H1 (cell line): ENCODE data around the gene ATP6V1G3. TPM values are rescaled to one million over a fixed set of nuclear protein-coding genes. Genes with fewer than 3 reads are reported as not detected.

Experiments used
- CTCF ChIA-PET: fragments of 300-600 bp; sonication (Branson Sonifier 250); formaldehyde crosslinking; loops from one replicate; lab custom pipeline; 2021; ENCODE audit not compliant: partially characterized antibody; lab: Charles Lee
- POLR2A ChIA-PET: fragments of 300-600 bp; sonication (Branson Sonifier 250); formaldehyde crosslinking; loops from one replicate; lab custom pipeline; 2021; ENCODE audit warnings: inconsistent platforms; ENCODE audit not compliant: partially characterized antibody; lab: Charles Lee
- DNase-seq, 2 experiments: peaks; one replicate each; pipeline versions ENCODE4 v3.0.0 to v3.0.0-alpha.2; 2010 to 2022; ENCODE audit warnings: low spot score in 2 of 2, low read depth in 1 of 2, mixed read lengths in 1 of 2
- FAIRE-seq: peaks from 2 replicates; lab custom pipeline; 2011; peaks lifted over from hg19 to GRCh38; lab: Jason Lieb, UNC
- H2AFZ ChIP-seq: 2 replicates; pipeline ENCODE4 v1.8.1; 2012; ENCODE audit warnings: low read length, inconsistent platforms
- H2AK5ac ChIP-seq: 2 replicates; pipeline ENCODE4 v1.6.1; 2013; ENCODE audit warnings: low read depth, low read length
- H2BK120ac ChIP-seq: replicated peaks from 2 replicates; pipeline ENCODE3; 2013; ENCODE audit warnings: low read depth, low read length, inconsistent platforms
- H2BK12ac ChIP-seq: 2 replicates; pipeline ENCODE4 v1.6.1; 2013; ENCODE audit warnings: low read depth, low read length
- H2BK15ac ChIP-seq: 2 replicates; pipeline ENCODE4 v1.6.1; 2013; ENCODE audit warnings: low read length
- H2BK20ac ChIP-seq: 2 replicates; pipeline ENCODE4 v1.6.1; 2013; ENCODE audit warnings: low read length
- H2BK5ac ChIP-seq: 2 replicates; pipeline ENCODE4 v1.6.1; 2013; ENCODE audit warnings: low read depth, low read length
- H3K14ac ChIP-seq: 2 replicates; pipeline ENCODE4 v1.6.1; 2013; ENCODE audit warnings: inconsistent platforms; ENCODE audit not compliant: insufficient read length
- H3K18ac ChIP-seq: 2 replicates; pipeline ENCODE4 v1.6.1; 2013; ENCODE audit warnings: low read length; ENCODE audit errors: extremely low read depth
- H3K23ac ChIP-seq: 2 replicates; pipeline ENCODE4 v1.6.1; 2013; ENCODE audit warnings: inconsistent platforms; ENCODE audit not compliant: insufficient read length
- H3K23me2 ChIP-seq: 2 replicates; pipeline ENCODE4 v1.6.1; 2013; ENCODE audit warnings: low read depth, low read length
- H3K27ac ChIP-seq: 2 replicates; pipeline ENCODE4 v1.6.1; 2011; ENCODE audit warnings: low read depth, low read length, inconsistent platforms
- H3K27me3 ChIP-seq, 4 experiments: replicated peaks in 1 of 4; 1 replicate in 1 of 4; 2 replicates in 3 of 4; pipeline versions ENCODE4 v1.6.1 to v1.8.1; 2011 to 2013; ENCODE audit warnings: low read length in 3 of 4, mild to moderate bottlenecking in 3 of 4, inconsistent platforms in 2 of 4, mixed read lengths in 2 of 4, moderate library complexity in 1 of 4; ENCODE audit not compliant: control insufficient read depth in 3 of 4, insufficient read depth in 3 of 4; ENCODE audit errors: extremely low read depth in 1 of 4
- H3K36me3 ChIP-seq, 4 experiments: 2 replicates each; pipeline versions ENCODE4 v1.6.1 to v1.8.1; 2011 to 2013; ENCODE audit warnings: mild to moderate bottlenecking in 4 of 4, low read length in 3 of 4, moderate library complexity in 2 of 4, control low read depth in 1 of 4, inconsistent platforms in 1 of 4; ENCODE audit not compliant: insufficient read depth in 4 of 4, control insufficient read depth in 2 of 4
- H3K4ac ChIP-seq: replicated peaks from 2 replicates; pipeline ENCODE3; 2013; ENCODE audit warnings: low read length, low read depth, mixed read lengths, inconsistent platforms; ENCODE audit not compliant: insufficient read length
- H3K4me1 ChIP-seq, 4 experiments: replicated peaks in 1 of 4; 1 replicate in 1 of 4; 2 replicates in 3 of 4; pipeline versions ENCODE4 v1.6.1 to v1.8.1; 2011 to 2013; ENCODE audit warnings: low read length in 3 of 4, inconsistent platforms in 2 of 4, mixed read lengths in 1 of 4; ENCODE audit not compliant: insufficient read depth in 4 of 4, control insufficient read depth in 3 of 4
- H3K4me2 ChIP-seq, 2 experiments: 2 replicates each; pipeline versions ENCODE4 v1.6.1 to v1.8.1; 2011 to 2013; ENCODE audit warnings: low read depth in 2 of 2, low read length in 2 of 2, control low read depth in 1 of 2, inconsistent platforms in 1 of 2, mild to moderate bottlenecking in 1 of 2; ENCODE audit not compliant: insufficient read depth in 1 of 2
- H3K4me3 ChIP-seq, 4 experiments: fragments of 200-600, 300-600 bp in 1 of 4; sonication (generic), shearing (Covaris generic), sonication (Bioruptor Twin) in 1 of 4; 2 replicates each; pipeline versions ENCODE4 v1.5.1 to v1.8.1; 2011 to 2016; ENCODE audit warnings: low read length in 4 of 4, low read depth in 3 of 4, control low read depth in 2 of 4, inconsistent platforms in 2 of 4, mild to moderate bottlenecking in 2 of 4, mixed read lengths in 1 of 4, moderate library complexity in 1 of 4; ENCODE audit not compliant: insufficient read depth in 2 of 4; ENCODE audit errors: extremely low read depth in 1 of 4
- H3K56ac ChIP-seq: replicated peaks from 2 replicates; pipeline ENCODE3; 2013; ENCODE audit warnings: low read depth, mild to moderate bottlenecking, mixed read lengths, low read length, inconsistent platforms; ENCODE audit not compliant: insufficient read length
- H3K79me1 ChIP-seq: 2 replicates; pipeline ENCODE4 v1.6.1; 2013; ENCODE audit warnings: low read depth, low read length, control low read depth
- H3K79me2 ChIP-seq, 2 experiments: 2 replicates each; pipeline versions ENCODE4 v1.6.1 to v1.8.1; 2012 to 2013; ENCODE audit warnings: low read length in 2 of 2, mild to moderate bottlenecking in 2 of 2, inconsistent platforms in 1 of 2; ENCODE audit not compliant: insufficient read depth in 2 of 2, control insufficient read depth in 1 of 2
- H3K9ac ChIP-seq, 4 experiments: replicated peaks in 1 of 4; 1 replicate in 1 of 4; 2 replicates in 3 of 4; pipeline versions ENCODE4 v1.6.1 to v1.8.1; 2011 to 2013; ENCODE audit warnings: low read depth in 3 of 4, low read length in 3 of 4, control low read depth in 2 of 4, mild to moderate bottlenecking in 2 of 4, moderate library complexity in 2 of 4, inconsistent platforms in 1 of 4; ENCODE audit errors: extremely low read depth in 1 of 4
- H3K9me3 ChIP-seq, 2 experiments: 2 replicates each; pipeline versions ENCODE4 v1.6.1 to v1.8.1; 2012 to 2013; ENCODE audit warnings: mild to moderate bottlenecking in 2 of 2, moderate library complexity in 2 of 2, control low read depth in 1 of 2, inconsistent platforms in 1 of 2, low read depth in 1 of 2, low read length in 1 of 2, mixed read lengths in 1 of 2; ENCODE audit not compliant: insufficient read depth in 2 of 2
- H4K20me1 ChIP-seq, 2 experiments: replicated peaks in 1 of 2; 2 replicates each; pipeline versions ENCODE3 to v1.8.1; 2011 to 2013; ENCODE audit warnings: inconsistent platforms in 2 of 2, low read length in 2 of 2, mild to moderate bottlenecking in 1 of 2; ENCODE audit not compliant: insufficient read depth in 2 of 2, control insufficient read depth in 1 of 2
- H4K5ac ChIP-seq: 2 replicates; pipeline ENCODE4 v1.6.1; 2013; ENCODE audit warnings: low read length, low read depth, mixed read lengths, inconsistent platforms; ENCODE audit not compliant: insufficient read length
- H4K8ac ChIP-seq: 2 replicates; pipeline ENCODE4 v1.8.0; 2013; ENCODE audit warnings: mild to moderate bottlenecking, moderate library complexity, low read length, inconsistent platforms; ENCODE audit not compliant: insufficient read depth; ENCODE audit errors: extremely low read depth
- H4K91ac ChIP-seq: replicated peaks from 2 replicates; pipeline ENCODE3; 2013; ENCODE audit warnings: low read length, mixed read lengths, inconsistent platforms; ENCODE audit not compliant: insufficient read length
- CHD1 ChIP-seq: IDR thresholded peaks from 2 replicates; pipeline ENCODE4 v1.6.1; 2012; ENCODE audit warnings: low read depth, low read length, improper control_type of control experiment
- CHD2 ChIP-seq: IDR thresholded peaks from 2 replicates; pipeline ENCODE4 v1.6.1; 2012; ENCODE audit warnings: low read length, improper control_type of control experiment
- E2F6 ChIP-seq: IDR thresholded peaks from 2 replicates; pipeline ENCODE4 v1.6.1; 2012; ENCODE audit warnings: inconsistent platforms
- EZH2 ChIP-seq: fragments of 200-600 bp; sonication (generic); IDR thresholded peaks from 2 replicates; pipeline ENCODE4 v1.7.1; 2012; ENCODE audit warnings: low read depth, mild to moderate bottlenecking, moderate library complexity, low read length, inconsistent platforms; ENCODE audit not compliant: severe bottlenecking
- JUN ChIP-seq: IDR thresholded peaks from 2 replicates; pipeline ENCODE4 v1.6.1; 2011; ENCODE audit warnings: low read depth, mild to moderate bottlenecking, improper control_type of control experiment, low read length
- POLR2A ChIP-seq, 2 experiments: IDR thresholded peaks; 1 replicate in 1 of 2; 2 replicates in 1 of 2; pipeline ENCODE4 v1.6.1; 2011; ENCODE audit warnings: low read depth in 2 of 2, low read length in 2 of 2, mild to moderate bottlenecking in 2 of 2; ENCODE audit errors: control extremely low read depth in 1 of 2
- RXRA ChIP-seq: IDR thresholded peaks from 2 replicates; pipeline ENCODE4 v1.6.1; 2011; ENCODE audit warnings: low read depth, mild to moderate bottlenecking, low read length, moderate library complexity; ENCODE audit not compliant: insufficient read depth
- SAP30 ChIP-seq: fragments of 300-600 bp; sonication (generic); IDR thresholded peaks from 2 replicates; pipeline ENCODE4 v1.7.1; 2012; ENCODE audit warnings: low read length, moderate library complexity, mild to moderate bottlenecking, inconsistent platforms; ENCODE audit not compliant: insufficient read depth, insufficient replicate concordance
- SIRT6 ChIP-seq: IDR thresholded peaks from one replicate; pipeline ENCODE4 v1.7.1; 2012; ENCODE audit warnings: low read length, inconsistent platforms
- SP4 ChIP-seq: IDR thresholded peaks from 2 replicates; pipeline ENCODE4 v1.6.1; 2012; ENCODE audit warnings: low read length, inconsistent platforms
- TAF1 ChIP-seq: IDR thresholded peaks from 2 replicates; pipeline ENCODE4 v1.6.1; 2011; ENCODE audit warnings: mild to moderate bottlenecking, low read depth, low read length
- YY1 ChIP-seq: IDR thresholded peaks from 2 replicates; pipeline ENCODE4 v1.6.1; 2011; ENCODE audit warnings: low read depth, mild to moderate bottlenecking, low read length
- WGBS, 2 experiments: shearing (Covaris generic) in 1 of 2; methylation state at CpG; one replicate each; pipeline versions ENCODE4 v1.1.6 to v1.1.7; 2013 to 2015; ENCODE audit warnings: low lambda C conversion rate in 2 of 2, mixed read lengths in 2 of 2, inconsistent platforms in 1 of 2, low coverage in 1 of 2, missing lambda C conversion rate in 1 of 2; ENCODE audit not compliant: insufficient replicate concordance in 2 of 2, insufficient coverage in 1 of 2, insufficient read length in 1 of 2; ENCODE audit errors: extremely low coverage in 1 of 2, missing lambda C conversion rate in 1 of 2; 5-methylcytosine and 5-hydroxymethylcytosine counted together
- polyA plus RNA-seq, 7 experiments: library from polyadenylated mRNA; depleted of rRNA in 3 of 7; stranded (reverse) in 5 of 7; unstranded in 2 of 7; fragments of >200 nt in 5 of 7; fragments of 200-250 nt in 2 of 7; gene quantifications; 1 replicate in 5 of 7; 2 replicates in 1 of 7; 4 replicates in 1 of 7; pipeline versions ENCODE4 v1.2.1 to v1.2.3, GENCODE V29; 2011 to 2013; ENCODE audit warnings: missing spikeins in 2 of 7, mixed read lengths in 2 of 7
- total RNA-seq: library from RNA; stranded (reverse); fragmentation: NEBNext Ultra II Directional; extraction: Animal tissue kit (Norgen Biotek cat#: 25700); gene quantifications from 2 replicates; pipeline ENCODE4 v1.2.1, GENCODE V29; 2021

The ATP6V1G3 gene
- total and polyA plus RNA-seq, 2 of the 8 experiments (the other 6 are each of a cell fraction or from before 2014, with no cell fraction given): not detected

GRCh38 chr1:198497326-198498102 lies 43.0 kb downstream of the ATP6V1G3 start:
- Histone ChIP-seq H2BK20ac (no peak overlapping the region), H3K9me3 (0 out of 4 replicates have a peak, but pooled peaks cover 0 to under 1% of the 10 kb centered on the region in 2 experiments), H3K18ac (no peak overlapping the region), H2AK5ac (no peak overlapping the region), H4K20me1 (no peaks in the 10 kb centered on the region), H3K4me3 (no peak overlapping the region), H3K4me2 (no peak overlapping the region), H3K27me3 (no peaks in the 10 kb centered on the region), H2BK12ac (no peak overlapping the region), H2AFZ (peak overlapping the region; percentile 43; the same call in 1 of the 2 replicates), H3K36me3 (no peaks in the 10 kb centered on the region), H3K27ac (no peak overlapping the region), H3K79me1 (no peaks in the 10 kb centered on the region), H3K9ac (no peak overlapping the region), H3K4me1 (no peaks in the 10 kb centered on the region), H2BK15ac (no peak overlapping the region), H4K8ac (no peak overlapping the region), H3K14ac (no peak overlapping the region), H4K91ac (no peak overlapping the region), H2BK5ac (no peak overlapping the region), H4K5ac (no peak overlapping the region), H3K23me2 (no peaks in the 10 kb centered on the region), H3K56ac (no peak overlapping the region), H3K79me2 (no peaks in the 10 kb centered on the region), H3K23ac (no peak overlapping the region), H3K4ac (no peak overlapping the region), H2BK120ac (no peak overlapping the region)
- DNase-seq (no peak), FAIRE-seq (no peak)
- POLR2A ChIA-PET: no interaction called here
- CTCF ChIA-PET: no interaction called here
- 86% methylated on average over 3 of the region's 3 CpGs; no CpG with 5 or more reads in 1 of the 2 experiments for WGBS, 2 experiments
- TF ChIP-seq CHD1: no peak
- no peak for TF ChIP-seq YY1
- TF ChIP-seq POLR2A (IDR thresholded peaks at IDR 0.05; ENCODE audit: control extremely low read depth in 1 of 2, low read depth in 2 of 2, low read length in 2 of 2): no peak
- TF ChIP-seq E2F6: no peak
- TF ChIP-seq CHD2: no peak
- TF ChIP-seq SP4: no peak
- TF ChIP-seq JUN: no peak
- no peak for TF ChIP-seq TAF1
- TF ChIP-seq SAP30: no peak
- no peak for TF ChIP-seq EZH2
- TF ChIP-seq RXRA: no peak
- TF ChIP-seq SIRT6: no peak
